Adrenal gland (tissue), 5 donors: ENCODE data around the gene EGFLAM.

Experiments used
- CTCF ChIP-seq, 6 experiments: fragments of 450-650 bp in 4 of 6; fragments of 200-600 bp in 2 of 6; sonication (generic) in 1 of 6; IDR thresholded peaks; 1 replicate in 5 of 6; 2 replicates in 1 of 6; pipeline versions ENCODE4 v1.5.1 to v1.8.0; 2016 to 2021; ENCODE audit warnings: antibody characterized with exemption in 6 of 6, mild to moderate bottlenecking in 2 of 6, moderate library complexity in 1 of 6
- POLR2A ChIP-seq, 2 donors: fragments of 450-650 bp; IDR thresholded peaks; one replicate each; pipeline ENCODE4 v1.6.1; 2017; ENCODE audit warnings: antibody characterized with exemption in 2 of 2, mild to moderate bottlenecking in 2 of 2, moderate library complexity in 1 of 2
- donor health status: DM: no; HTN: no; CAD: no.

GRCh38 chr5:38465061-38465460 is 206.7 kb downstream of the EGFLAM start:
- TF ChIP-seq POLR2A (IDR thresholded peaks at IDR 0.05) (no peak), CTCF (IDR thresholded peaks at IDR 0.05) (no peak)
